Transverse colon (tissue), 4 donors: Measurements from ENCODE around the gene TIMP3.

Source experiments
- CTCF ChIP-seq, 5 experiments: fragments of 200-600 bp in 3 of 5; fragments of 450-650 bp in 2 of 5; sonication (generic) in 3 of 5; IDR thresholded peaks; 1 replicate in 2 of 5; 2 replicates in 3 of 5; pipeline ENCODE4 v1.5.1; 2016 to 2017; ENCODE audit warnings: antibody characterized with exemption in 5 of 5, inconsistent platforms in 3 of 5, mild to moderate bottlenecking in 2 of 5, moderate library complexity in 1 of 5
- EP300 ChIP-seq: sonication (generic); formaldehyde crosslinking; IDR thresholded peaks from one replicate; pipeline ENCODE4 v1.6.1; 2017; ENCODE audit warnings: antibody characterized with exemption, low read depth
- POLR2A ChIP-seq: fragments of 450-650 bp; IDR thresholded peaks from one replicate; pipeline ENCODE4 v1.6.1; 2016; ENCODE audit warnings: antibody characterized with exemption, mild to moderate bottlenecking, moderate library complexity
- POLR2AphosphoS5 ChIP-seq, 3 donors: sonication (generic); formaldehyde crosslinking; IDR thresholded peaks; one replicate each; pipeline ENCODE4 v1.6.1; 2016; ENCODE audit warnings: antibody characterized with exemption in 3 of 3

- TF ChIP-seq EP300 (no peak), POLR2A (no peak), CTCF (IDR thresholded peaks at IDR 0.05) (no peak), POLR2AphosphoS5 (IDR thresholded peaks at IDR 0.05) (no peak)
These were observed 15.5 kb upstream of the TIMP3 start for GRCh38 chr22:32786027-32786418.
